ENCODE measurements around the gene THOC5.
"Not testable (repeated sequence)": the region's sequence is repeated elsewhere in the genome, so short reads cannot be mapped to it uniquely, and the experiment has no call there.

The THOC5 gene

DNA sequence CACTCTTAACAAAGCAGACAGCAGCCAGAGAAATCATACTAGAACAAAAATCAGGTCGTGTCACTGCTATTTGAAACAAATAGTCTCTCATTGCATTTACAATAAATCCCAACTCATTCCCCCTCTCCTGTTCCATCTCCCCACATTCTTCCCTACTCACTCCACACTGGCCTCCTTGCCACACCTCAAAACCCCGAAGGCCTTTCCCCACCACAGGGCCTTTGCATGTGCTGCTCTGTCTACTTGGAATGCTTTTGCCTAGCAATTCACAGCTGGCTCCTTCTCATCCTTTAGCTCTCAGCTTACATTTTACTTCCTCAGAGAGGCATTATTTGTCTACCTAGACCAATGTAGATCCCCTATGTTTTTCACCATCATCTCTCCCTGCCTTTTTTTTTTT lies 6.3 kb upstream of the THOC5 start:
- DNase-seq, result no peak

DNA sequence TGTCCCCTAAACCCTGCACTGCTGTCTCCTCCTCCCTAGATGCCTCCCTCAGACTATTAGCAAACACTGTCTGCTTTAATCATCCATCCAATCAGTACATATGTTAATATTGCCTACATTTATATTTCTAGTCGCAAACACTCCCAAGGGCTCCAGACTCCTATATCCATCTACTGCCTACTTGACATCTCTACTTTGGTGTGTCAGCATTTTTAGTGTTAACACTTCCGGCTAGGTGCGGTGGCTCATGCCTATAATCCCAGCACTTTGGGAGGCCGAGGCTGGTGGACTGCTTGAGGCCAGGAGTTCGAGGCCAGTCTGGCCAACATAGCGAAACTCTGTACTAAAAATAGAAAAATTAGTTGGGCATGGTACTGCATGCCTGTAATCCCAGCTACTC lies 5.5 kb upstream of the THOC5 start:
- DNase-seq, result no peak

DNA sequence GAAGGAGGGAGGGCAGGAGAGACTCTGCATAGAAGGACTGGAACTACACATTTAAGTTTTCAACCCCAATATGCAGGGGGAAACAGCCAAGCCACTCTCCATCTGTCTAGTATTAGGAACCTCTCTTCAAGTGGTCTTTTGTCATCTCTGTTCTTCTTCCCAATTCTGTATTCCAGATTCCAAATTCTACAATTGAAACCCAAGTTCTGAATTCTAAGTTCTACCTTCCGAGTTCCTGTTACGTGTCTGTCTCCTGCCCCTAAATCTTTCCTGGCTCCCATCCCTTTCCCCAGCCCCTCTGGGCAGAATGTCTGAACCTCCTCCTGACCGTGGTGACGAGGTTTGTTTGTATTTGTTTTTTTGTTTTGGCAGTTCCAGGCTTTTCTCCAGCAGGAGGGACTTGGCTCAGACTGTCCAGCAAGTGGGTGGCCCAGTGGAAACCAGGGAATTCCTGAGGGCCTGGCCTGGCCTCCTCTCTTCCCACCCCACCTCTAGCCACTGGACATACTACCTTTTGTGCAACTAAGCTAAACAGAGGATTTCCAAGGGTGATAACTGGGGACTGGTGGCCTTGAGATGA lies 1.6 kb upstream of the THOC5 start:
- no peak for DNase-seq

DNA sequence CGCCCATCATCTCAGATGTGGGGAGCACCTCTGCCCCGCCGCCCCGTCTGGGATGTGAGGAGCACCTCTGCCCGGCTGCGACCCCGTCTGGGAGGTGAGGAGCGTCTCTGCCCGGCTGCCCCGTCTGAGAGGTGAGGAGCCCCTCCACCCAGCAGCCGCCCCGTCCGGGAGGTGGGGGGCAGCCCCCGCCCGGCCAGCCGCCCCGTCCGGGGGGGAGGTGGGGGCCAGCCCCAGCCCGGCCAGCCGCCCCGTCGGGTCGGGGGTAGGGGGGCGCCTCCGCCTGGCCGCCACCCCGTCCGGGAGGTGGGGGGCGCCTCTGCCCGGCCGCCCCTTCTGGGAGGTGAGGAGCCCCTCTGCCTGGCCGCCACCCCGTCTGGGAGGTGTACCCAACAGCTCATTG lies 1.2 kb downstream of the THOC5 start:
- DNase-seq, result not testable (repeated sequence)

DNA sequence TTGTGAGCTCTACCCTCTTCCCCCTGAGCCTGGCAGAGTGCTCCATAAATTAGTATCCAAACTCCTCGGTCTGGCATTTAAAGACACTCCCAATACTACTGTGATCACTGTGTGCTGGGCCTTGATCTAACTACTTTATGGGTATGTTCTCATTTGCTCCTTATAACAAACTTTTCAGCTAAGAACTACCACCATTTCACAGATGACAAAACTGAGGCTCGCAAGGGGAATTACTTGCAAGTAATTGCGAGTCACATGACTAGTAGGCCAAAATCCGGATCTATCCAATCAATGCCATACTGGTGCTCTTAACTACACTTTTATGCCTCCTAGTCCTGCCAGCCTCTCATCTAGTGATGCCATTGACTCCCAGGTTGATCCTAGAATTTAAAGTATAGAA lies 3.6 kb downstream of the THOC5 start:
- DNase-seq, result no peak

DNA sequence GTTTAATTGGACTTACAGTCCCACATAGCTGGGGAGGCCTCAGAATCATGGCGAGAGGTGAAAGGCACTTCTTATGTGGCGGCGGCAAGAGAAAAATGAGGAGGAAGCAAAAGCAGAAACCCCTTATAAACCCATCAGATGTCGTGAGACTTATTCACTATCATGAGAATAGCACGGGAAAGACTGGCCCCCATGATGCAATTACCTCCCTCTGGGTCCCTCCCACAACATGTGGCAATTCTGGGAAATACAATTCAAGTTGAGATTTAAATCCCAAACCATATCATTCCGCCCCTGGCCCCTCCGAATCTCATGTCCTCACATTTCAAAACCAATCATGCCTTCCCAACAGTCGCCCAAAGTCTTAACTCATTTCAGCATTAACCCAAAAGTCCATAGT lies 8.5 kb downstream of the THOC5 start:
- not testable (repeated sequence) for DNase-seq

DNA sequence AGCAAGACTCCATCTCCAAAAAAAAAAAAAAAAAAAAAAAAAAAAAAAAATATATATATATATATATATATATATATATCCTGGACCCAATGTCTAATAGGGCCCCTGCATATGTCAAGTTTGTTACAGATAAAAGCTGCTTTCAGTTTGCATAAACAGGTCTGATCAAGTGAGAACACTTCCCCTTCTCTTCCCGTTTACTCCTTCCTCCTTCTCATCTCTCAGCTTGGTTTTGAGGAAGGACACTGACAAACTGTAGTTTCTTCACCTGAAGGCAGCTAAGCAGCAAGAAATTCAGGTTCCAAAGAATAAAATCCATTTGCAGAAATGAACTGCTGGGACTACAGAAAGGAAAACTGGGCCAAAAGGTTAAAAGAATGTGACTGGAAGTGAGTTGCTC lies 11.7 kb downstream of the THOC5 start:
- no peak for DNase-seq

DNA sequence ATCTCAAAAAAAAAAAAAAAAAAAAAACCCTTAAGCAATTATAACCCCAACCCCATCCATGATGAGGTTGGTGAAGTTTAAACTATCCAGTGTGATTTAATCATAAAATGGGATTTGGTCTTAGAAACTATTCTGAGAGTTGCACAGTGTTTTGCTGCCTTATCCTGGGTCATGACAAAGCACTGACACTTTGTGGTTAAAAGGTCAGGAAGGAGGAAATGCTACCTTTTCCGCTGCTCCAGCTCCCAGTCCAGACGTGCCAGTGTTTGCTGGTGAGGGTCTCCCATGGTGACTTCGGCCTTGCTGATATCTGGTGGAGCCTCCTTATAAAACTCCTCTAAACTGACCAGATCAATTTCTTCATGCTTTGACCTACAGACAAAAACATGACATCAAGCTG lies 14.5 kb downstream of the THOC5 start:
- no peak for DNase-seq

DNA sequence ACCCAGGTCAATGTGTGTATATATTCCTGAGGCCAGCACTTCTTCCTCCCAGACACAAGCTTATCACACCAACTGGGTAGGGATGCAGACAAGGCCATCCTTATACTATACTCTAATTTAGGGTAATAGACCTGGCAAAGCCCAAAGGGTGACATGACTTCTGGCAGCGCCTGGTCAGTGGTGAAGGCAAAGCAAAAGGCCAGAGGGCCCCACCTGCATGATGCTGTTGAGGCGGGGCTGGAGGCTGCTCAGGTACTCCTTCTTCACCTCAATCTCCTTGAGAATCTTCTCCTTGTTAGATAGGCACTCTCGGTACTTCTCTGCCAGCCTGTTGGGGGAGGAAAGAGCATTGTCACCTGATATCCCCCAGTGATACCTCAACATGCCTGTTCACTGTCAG lies 17.1 kb downstream of the THOC5 start:
- no peak for DNase-seq

DNA sequence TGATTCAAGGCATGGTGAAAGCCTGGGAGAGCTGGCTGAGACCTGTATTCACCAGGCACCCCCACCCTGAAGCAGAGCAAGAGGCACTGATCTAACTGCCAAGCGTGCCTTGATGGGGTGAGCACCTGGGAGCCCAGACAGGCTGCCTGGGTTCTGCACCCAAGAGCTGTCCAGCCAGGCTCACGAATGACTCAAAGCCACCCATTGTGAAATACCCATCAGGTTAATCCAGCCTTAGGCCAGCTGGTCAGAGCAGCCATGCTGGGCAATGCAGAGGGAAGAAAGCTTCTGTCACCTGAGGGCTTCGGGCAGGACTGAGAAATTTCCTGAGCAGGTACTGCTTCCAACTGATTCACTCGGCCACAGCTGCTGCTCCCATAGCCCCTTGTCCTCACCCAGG lies 22.1 kb downstream of the THOC5 start:
- no peak for DNase-seq

DNA sequence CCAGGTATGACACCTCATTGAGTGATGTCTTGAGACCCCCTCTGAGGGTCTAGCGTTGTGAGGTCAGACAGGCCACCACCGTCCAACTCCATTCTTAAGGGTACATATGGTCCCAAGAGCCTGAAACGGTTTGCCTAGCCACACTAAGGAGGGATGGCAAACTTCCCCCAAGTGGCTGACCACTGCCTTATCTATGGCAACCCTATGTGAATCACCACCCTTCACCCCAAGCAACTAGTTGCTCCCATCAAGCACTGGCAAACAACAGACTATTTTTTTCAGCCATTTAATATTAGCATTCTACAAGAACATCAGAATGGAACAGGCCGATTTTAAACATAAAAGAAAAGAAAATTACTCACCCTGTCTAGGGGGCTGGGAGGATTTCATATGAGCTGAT lies 22.8 kb downstream of the THOC5 start:
- no peak for DNase-seq

DNA sequence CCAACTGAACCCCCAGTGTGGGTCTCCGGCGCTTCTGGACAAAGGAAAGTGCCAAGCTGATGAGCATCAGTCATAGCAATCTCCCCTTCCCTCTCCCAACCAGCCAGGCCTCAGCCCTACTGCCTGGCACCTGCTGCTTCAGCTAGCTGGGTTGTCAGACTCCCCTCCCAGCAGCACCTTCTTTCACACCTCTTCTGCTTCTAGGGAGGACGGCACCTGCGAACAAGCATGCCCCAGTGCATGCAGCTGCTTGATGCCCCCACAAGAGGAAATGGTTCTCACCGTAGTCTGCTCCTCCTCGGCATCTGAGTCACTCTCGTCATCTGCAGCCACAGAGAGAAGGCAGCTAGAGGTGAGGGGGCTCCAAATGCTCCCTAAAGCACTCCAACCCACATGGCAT lies 25.4 kb downstream of the THOC5 start:
- no peak for DNase-seq

DNA sequence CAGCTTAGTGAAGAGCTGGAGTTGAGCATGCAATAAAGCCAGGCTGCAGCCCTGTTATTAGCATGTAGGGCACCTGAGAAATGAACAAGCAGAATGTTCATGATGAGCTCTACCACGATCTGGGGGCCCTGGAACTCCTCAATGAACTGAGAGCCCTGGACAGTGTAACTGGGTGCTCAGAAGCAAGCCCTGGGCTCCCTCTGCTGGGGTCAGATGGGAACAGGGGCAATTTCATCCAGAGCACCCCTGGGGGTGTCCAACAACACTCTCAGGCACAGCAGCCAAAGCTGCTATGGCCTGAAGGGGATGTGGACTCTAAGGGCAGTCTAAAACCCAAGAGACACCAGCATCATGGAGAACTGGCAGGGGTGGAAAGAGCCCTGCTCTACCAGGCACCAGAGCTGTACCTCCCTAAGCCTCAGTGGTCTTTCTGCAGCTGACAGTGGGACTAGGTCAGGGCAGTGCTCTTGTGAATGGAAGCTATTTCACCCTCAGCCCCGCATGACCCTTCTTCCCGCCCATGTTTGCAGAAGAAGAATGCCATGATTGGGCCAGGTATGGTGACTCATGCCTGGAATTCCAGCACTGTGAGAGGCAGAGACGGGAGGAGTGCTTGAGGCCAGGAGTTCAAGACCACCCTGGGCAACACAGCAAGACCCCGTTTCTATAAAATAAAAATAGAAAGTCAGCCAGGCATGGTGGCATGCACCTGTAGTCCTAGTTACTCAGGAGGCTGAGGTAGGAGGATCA lies 28.9 kb downstream of the THOC5 start:
- DNase-seq, result peak; percentile 15

DNA sequence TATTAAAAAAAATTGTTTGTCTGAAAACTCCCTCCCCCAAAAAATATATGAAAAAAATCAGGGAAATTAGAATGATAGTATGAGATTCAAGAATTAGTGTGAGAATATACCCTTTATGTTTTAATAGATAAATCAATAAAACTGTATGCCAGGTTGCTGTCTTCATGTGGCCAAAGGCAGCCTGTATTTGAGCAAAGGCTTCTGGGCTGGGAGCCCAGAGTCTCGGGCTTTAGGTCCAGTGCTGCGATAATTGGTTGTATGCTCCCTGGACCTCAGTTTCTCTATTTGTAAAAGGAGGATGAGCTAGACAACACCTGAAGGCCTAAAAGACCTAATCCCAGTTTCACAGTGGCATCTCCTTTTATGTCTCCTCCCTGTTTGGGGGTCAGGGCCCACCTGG lies 29.8 kb downstream of the THOC5 start:
- DNase-seq, result no peak

DNA sequence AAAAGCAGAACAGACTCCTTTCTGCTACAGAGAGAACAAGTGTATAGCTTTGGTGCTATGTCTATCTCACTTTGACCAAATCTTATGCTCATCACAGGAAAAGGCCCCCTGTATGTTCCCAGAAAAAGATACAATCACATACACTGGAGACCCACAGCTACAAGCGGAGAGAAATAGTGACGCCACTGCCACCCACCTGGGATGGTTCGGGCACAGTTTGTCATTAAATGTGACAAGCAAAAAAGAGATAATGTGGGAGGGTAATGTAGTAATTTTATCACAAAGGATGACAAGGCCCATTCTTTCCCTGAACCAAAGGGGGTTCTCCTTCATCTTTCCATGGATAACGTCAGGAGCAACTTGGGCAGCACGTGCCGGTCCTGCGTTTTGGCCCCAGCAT lies 32.0 kb downstream of the THOC5 start:
- no peak for DNase-seq

DNA sequence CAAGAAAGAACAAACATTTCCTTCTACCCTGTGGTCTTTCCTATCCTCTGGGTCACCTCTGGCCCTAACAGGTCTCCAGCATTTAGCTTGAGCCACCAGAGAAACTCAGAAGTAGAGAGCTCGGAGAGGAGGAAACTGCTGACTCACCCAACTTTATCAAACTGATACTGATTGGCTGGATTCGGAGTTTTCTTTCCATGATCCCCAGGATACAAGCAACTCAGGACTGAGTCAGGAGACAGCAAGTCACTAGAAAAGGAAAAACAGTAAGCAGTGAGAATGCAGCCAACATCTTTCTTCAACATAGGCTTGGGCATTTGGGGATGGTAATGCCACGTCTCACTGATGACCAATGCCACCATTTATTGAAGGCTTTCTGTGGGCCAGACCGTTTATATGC lies 32.7 kb downstream of the THOC5 start:
- DNase-seq, result peak; percentile 59

DNA sequence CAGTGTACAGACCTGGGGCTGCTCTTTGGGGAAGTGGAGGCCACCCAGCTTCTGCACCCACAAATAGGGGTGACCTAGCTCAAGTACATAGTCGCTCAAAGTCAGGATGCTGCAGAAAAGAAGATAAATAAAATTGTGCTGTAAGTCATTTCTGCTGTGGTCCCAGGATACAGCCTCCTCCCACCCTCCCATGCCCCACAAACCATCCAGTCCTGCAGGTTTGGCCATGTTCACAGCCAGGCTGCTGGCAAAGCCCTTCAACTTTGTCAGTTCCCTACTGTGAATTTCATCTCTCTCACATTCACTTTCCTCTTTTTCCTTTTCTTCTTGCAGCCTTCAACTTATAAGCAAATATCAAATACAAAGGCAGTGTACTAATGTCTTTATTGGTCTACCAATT lies 33.6 kb downstream of the THOC5 start:
- no peak for DNase-seq

DNA sequence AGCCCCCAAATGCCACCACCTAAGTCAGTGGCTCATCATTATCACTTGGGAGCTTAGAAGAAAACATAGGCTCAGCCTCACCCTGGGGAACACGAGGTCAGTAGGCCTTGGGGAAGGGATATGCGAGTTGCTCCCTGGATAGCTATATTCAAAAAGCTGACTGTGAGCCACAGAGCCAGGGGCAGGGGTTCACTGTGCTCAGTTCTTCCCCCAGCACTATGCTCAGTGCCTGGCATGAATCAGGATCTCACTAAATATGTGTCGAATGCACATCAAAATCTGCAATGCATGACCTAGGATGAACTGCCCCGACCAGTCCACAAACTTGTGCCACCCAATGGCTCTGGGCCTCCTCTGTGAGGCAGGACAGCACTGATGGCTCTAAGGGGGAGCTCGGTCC lies 35.1 kb downstream of the THOC5 start:
- no peak for DNase-seq

DNA sequence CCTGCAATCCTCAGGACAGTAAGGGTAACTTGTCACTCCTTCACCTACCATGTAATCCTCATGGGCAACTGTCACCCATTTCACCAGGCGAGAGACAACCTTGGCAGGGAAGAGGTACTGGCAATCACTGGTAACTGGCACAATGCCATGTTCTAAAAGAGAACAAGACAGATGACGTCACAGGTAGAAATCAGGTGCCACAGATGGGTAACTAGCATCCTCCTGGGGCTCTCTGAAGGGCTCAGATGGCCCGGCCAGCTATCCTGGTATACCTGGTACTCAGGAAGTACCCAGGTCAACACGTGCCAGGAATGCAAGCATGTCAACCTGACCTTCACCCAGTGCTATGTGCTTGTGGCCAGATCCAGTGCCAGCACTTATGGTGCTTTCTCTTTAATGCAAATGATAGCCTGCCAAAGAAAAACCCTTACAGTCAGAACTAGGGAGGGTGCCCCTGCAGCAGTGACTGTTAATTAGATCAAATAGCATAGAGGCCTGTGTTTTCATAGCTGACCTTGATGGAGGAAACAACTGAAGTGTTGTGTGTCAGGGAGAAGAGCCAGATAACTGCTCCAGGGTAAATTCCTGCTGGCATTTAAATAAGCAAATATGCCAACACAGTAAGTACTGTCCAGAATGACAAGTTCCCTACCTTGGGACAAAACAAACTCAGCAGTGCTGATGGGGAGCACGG lies 36.2 kb downstream of the THOC5 start:
- DNase-seq, result no peak

DNA sequence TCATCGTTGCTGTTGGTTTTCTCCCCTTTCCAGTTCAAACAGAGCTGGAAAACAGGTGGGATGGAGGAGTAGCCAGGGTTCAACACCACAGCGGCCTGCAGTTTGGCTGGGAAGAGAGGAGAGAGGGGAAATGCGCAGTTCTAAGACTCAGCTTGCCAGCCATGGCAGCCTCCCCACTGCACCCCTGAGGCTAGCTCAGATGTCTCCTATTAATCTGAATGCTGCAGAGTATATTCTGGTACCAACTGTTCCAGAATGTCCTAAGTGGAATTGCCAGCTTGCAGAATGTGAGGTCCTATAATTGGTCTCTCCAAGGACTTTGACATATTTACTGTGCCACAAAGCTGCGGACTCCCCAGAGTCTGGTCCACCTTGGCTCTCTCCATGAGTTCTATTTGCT lies 41.5 kb downstream of the THOC5 start:
- no peak for DNase-seq

DNA sequence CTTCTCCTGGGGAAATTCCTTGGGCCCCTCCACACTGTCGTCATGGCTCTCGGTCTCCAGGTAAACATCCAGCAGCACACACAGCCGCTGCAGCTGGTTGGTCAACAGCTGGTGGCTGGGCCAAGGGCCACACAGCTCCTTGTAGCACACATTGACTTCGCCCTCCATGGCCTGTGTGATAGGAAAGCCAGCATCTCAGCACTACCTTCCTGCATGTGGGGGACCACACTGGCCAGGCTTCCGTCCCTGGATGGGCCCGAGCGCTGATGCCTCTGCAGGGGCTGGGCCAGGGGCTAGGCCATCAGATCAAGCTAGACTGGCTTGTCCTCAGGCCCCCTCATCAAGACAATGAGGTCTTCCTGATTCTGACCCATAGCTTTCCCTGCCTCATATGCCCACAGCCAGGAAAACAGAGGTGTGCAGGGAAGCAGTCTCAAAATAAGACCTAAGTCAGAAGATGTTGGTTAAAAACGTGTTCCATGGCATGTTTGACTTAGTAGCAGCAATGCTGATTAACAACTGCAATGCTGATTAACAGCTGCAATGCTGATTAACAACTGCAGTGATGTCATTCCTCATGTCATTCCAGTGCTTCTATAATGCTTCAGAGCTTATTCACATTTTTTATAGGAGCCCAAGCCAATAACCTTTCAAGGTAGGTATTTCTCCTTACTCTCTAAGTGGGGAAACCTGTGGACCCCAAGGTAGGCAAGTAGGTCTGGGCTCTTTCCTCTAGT lies 42.3 kb downstream of the THOC5 start:
- DNase-seq, result no peak

DNA sequence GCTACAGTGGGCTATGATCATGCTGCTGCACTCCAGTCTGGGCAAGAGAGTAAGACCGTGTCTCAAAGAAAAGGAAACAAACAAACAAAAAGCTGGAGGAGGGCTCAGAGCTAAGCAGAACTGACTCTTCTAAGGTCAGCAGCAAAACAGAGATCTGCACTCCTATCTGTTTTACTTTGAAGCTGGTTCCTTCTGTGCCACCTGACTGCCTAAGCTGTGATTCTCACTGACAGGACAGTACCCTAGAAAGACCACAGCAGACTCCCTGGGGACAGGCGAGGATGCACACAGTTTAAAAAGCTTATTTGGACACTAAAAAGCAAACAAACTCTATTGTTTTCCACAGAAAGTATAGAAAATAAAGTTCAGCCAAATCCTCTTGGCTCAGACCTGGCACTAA lies 43.0 kb downstream of the THOC5 start:
- DNase-seq, result no peak

DNA sequence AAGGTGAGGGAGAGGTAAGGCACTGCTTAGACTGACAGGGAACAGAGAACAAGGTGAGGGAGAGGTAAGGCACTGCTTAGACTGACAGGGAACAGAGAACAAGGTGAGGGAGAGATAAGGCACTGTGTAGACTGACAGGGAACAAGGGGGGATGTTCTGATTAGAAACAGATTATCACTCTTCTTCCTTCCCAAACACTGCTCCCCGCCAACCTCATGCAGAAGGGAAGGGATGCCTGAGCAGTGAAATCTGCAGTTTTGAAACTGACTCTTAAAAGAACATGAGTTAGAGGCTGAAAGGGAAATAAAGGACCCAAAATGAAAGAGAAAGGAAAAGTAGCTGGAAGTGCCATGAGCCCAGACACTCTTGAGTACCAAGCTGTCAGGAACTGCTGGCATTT lies 43.7 kb downstream of the THOC5 start:
- no peak for DNase-seq

DNA sequence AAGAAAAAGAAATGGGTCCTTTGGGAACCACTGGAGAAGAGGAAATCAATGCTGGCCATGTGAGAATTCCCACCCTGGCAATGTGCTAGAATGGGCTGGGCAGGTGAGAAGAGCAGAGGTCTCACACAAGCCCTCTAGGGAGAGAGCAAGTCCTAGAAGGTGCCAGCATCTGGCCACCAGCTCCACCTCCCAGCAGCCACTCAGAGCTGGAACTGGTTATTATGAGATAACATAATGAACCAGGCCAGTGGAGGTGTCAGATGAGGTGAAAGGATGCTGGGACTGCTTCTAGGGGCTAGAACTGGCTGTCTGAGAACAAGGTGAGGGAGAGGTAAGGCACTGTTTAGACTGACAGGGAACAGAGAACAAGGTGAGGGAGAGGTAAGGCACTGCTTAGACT lies 44.3 kb downstream of the THOC5 start:
- no peak for DNase-seq

Measured in fibroblast of skin of right quadriceps (primary cell).